Stimulated activated CD4-positive, alpha-beta T cell treated with anti-CD3 and anti-CD28 coated beads, Interleukin-4, amount 100 ng/mL, for 48 hours (primary cell): ENCODE measurements around the gene ARG2.

Source experiments
- DNase-seq, 2 donors: peaks; one replicate each; pipeline ENCODE4 v3.0.0-alpha.2; 2020; ENCODE audit warnings: low read depth in 2 of 2

Gene ARG2

GRCh38 chr14:67636361-67636919, 16.7 kb downstream of the ARG2 start:
- DNase-seq, result no peak

- DNase-seq, result no peak
These were observed 18.9 kb downstream of the ARG2 start for GRCh38 chr14:67638642-67639041.

- DNase-seq, result no peak
These were observed 21.8 kb downstream of the ARG2 start for GRCh38 chr14:67641480-67641879.

GRCh38 chr14:67641902-67642749, 22.4 kb downstream of the ARG2 start:
- DNase-seq, result no peak

GRCh38 chr14:67643713-67644112, 24.0 kb downstream of the ARG2 start:
- no peak for DNase-seq

DNA sequence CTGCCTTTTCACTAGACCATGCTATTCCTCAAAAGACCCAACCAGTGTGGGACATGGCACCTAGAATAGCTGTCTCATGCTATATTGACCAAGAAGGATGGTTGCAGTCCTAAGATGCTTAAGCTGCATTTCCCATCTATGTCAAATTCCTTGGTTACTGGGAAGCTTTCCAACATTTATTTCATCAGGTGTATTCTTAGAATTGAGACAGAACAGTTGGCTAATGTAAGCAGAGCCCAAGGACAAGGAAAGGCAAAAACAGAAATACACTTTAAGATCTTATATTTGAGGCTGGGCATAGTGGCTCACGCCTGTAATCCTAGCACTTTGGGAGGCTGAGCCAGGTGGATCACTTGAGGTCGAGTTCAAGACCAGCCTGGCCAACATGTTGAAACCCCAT, 24.7 kb downstream of the ARG2 start:
- no peak for DNase-seq

- DNase-seq, result no peak
These were observed 25.7 kb downstream of the ARG2 start for GRCh38 chr14:67645414-67645813.

- no peak for DNase-seq
These were observed 26.4 kb downstream of the ARG2 start for GRCh38 chr14:67646131-67646530.

- no peak for DNase-seq
These were observed 30.4 kb downstream of the ARG2 start for GRCh38 chr14:67650151-67650550.

DNA sequence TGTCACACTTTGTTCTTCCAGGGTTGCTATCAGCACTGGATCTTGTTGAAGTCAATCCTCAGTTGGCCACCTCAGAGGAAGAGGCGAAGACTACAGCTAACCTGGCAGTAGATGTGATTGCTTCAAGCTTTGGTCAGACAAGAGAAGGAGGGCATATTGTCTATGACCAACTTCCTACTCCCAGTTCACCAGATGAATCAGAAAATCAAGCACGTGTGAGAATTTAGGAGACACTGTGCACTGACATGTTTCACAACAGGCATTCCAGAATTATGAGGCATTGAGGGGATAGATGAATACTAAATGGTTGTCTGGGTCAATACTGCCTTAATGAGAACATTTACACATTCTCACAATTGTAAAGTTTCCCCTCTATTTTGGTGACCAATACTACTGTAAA, 31.0 kb downstream of the ARG2 start:
- DNase-seq, result no peak

DNA sequence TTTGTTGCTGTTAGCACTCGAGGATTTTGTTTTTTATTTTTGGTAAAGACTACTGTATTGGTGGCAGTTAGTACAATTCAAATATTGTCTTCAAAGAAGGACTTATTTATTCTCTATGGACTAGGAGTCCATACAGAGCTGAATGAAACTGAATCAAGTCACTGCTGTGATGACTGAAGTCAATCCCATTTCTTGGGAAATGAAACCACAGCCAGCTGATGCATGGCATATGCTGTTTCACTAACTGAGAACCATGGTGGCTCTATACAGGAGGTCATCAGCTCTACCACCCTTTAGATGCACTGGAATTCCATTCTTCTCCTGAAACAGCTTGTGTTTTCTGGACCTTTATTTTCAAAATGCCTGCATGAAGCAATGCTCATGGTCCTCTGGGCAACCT, 32.5 kb downstream of the ARG2 start:
- DNase-seq, result no peak

GRCh38 chr14:67653651-67654280, 34.0 kb downstream of the ARG2 start:
- DNase-seq, result no peak

DNA sequence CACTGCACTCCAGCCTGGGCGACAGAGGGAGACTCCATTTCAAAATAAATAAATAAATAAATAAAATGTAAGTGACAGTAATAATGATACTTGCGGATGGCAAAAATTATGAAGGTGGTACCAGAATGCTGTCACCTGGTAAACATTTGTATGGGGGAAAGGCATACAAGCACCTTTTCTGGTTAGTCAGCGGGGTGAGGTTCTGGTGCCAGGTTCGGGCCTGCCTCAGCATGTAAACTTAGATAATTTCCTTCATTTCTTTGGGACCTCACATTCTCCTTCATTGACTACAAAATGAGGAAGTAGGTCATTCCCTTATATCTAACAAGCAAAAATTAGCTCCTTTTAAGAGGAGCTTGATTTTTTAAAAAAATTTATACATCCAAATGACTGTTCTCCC, 43.9 kb downstream of the ARG2 start:
- no peak for DNase-seq

DNA sequence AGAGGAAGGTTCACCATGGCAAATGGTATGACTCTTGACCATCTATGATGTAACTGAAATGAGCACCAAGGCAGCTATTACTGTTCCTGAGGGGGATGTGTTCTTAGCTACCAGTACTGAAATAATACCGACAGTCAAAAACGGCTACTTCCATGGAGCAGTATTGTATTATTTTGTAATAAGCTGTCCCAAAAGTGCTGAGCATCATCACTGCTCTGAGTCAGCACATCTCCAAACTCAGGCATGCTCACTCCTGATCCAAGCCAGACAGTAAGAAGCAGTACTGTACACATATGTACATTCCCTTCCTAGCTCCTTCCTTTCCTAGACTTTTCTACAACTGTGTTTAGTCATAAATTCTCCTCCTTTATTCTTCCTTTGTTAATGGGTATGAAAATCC, 46.1 kb downstream of the ARG2 start:
- DNase-seq, result no peak

- DNase-seq, result no peak
These were observed 47.2 kb downstream of the ARG2 start for GRCh38 chr14:67666750-67667449.

- DNase-seq, result no peak
These were observed 48.8 kb downstream of the ARG2 start for GRCh38 chr14:67668559-67668958.

DNA sequence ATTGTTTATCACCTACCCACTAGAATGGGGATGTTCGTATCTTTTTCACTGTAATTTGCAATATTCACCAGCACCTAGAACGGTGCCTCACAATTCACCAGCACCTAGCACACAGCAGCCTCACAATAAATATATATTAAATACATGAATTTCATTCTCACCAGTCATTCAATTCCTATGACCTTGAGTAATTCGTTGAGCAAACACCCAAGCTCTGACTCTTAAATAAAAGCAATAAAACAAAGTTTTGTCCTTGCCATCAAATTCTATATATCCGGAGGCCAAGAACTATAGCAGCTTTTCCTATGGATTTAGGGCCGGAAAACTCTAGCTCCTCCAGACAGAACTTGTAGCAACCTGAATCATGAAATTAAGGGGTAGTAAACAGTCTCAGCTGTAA, 53.7 kb downstream of the ARG2 start:
- DNase-seq, result no peak

DNA sequence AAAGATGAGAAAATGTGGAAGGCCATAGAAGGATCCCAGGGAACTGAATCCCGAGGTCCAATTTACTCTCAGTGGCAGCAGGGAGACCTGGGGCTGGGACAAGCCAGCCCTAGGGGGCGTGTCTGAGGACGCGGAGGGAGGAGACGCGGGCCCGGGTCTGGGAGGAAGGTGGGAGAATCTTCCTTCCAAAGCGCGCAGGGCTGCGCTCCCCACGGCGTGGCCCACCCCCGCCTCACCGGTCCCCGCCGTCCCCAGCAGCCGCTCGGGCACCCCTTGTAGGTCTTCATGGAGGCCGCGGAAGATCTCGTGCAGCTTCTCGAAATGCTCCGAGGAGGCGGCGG, 54.4 kb downstream of the ARG2 start:
- peak; percentile 50 to 54 for DNase-seq

GRCh38 chr14:67674480-67675218, 54.9 kb downstream of the ARG2 start, which contains the start of gene VTI1B:
VTI1B (minus strand) TSS chr14:67674632; CDS start chr14:67674489, 143 bp downstream.
- DNase-seq, result peak; percentile 63 to 70

GRCh38 chr14:67675219-67675582, 55.5 kb downstream of the ARG2 start:
- no peak for DNase-seq

DNA sequence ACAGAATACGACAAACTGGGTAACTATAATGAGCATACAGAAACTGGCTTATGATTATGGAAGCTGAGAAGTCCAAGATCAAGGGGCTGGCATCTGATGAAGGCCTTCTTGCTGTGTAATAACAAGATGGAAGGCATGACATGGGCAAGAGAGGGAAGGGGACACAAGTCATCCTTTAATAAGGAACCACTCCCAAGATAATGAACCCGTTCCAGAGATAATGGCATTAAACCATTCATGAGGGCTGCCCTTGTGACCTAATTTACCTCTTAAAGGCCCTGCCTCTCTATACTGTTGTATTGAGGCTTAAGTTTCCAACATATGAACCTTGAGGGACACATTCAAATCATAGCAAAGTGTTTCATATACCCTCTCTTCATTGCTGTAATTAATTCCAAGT, 59.3 kb downstream of the ARG2 start:
- no peak for DNase-seq

GRCh38 chr14:67680121-67680602, 60.4 kb downstream of the ARG2 start:
- DNase-seq, result no peak
